GM21360 (cell line): ENCODE measurements around the gene ABCA3.

Experiments used
- ATAC-seq: cut with Tn5 transposase; IDR thresholded peaks from one replicate; pipeline ENCODE4 v1.9.1; 2021; ENCODE audit warnings: mild to moderate bottlenecking, moderate library complexity; ENCODE audit not compliant: unreplicated experiment

ABCA3 gene

DNA sequence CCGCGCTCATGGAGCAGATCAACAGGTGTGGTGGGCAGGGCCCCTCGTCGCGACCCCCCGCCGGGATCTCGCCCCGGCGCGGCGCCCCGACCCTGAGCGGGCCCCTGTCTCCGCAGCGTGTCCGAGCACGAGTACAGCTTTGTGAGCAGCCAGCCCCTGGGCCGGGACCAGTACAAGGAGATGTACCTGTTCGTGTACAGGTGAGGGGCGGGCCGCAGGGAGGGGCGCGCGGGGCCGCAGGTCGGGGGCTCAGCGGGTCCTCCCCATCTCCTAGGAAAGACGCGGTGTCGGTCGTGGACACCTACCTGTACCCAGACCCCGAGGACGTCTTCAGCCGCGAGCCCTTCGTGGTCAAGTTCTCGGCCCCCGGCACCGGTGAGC is 103.4 kb downstream of the ABCA3 start:
- ATAC-seq = no peak

GRCh38 chr16:2236337-2237101 is 104.0 kb downstream of the ABCA3 start, which contains the start of gene DNASE1L2:
Gene DNASE1L2 (plus strand): TSS chr16:2236444. CDS start chr16:2236817, 373 bp downstream.
- ATAC-seq = no peak

DNA sequence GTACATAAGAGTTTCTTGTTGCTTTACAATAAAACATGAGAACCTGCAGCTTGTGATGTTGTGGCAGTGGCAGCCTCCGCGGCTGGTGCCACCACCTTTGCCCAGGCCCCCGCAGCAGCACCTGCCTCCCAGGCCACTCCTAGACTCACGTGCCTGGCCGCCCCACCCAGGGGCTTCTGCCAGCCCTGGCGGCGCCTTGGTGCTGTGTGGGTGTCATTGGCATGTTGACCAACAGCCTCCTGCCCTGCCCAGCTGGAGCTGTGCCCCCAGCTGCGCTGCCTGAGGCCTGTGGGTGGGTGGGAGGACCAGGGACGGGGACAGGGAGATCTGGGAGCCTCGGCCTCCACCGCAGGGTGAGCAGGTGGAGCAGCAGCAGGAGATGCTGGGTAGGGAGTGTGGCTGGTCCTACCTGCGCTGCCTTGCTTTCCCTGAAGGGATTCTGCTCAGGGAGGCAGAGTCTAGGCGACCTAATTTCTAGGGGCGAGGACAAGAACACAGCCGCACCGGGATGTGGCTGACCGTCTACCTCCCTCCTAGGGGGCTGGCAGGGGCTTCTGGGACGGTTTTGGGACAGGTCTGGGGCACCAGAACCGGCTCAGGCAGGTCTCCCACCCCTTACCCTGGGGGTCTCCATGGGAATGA is 104.7 kb downstream of the ABCA3 start:
- no peak for ATAC-seq

DNA sequence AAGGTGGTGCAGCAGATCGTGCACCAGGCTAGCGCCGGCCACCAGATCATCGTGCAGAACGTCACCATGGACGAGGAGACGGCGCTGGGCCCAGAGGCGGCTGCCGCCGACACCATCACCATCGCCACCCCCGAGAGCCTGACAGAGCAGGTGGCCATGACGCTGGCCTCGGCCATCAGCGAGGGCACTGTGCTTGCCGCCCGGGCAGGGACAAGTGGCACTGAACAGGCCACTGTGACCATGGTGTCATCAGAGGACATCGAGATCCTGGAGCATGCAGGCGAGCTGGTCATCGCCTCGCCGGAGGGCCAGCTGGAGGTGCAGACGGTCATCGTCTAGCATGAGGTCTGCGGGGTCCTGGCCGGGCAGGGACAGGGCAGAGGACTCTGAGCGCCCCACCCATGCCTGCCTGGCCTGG is 105.3 kb downstream of the ABCA3 start:
- no peak for ATAC-seq

- ATAC-seq = no peak
These were observed 105.7 kb downstream of the ABCA3 start for GRCh38 chr16:2234813-2235170.

DNA sequence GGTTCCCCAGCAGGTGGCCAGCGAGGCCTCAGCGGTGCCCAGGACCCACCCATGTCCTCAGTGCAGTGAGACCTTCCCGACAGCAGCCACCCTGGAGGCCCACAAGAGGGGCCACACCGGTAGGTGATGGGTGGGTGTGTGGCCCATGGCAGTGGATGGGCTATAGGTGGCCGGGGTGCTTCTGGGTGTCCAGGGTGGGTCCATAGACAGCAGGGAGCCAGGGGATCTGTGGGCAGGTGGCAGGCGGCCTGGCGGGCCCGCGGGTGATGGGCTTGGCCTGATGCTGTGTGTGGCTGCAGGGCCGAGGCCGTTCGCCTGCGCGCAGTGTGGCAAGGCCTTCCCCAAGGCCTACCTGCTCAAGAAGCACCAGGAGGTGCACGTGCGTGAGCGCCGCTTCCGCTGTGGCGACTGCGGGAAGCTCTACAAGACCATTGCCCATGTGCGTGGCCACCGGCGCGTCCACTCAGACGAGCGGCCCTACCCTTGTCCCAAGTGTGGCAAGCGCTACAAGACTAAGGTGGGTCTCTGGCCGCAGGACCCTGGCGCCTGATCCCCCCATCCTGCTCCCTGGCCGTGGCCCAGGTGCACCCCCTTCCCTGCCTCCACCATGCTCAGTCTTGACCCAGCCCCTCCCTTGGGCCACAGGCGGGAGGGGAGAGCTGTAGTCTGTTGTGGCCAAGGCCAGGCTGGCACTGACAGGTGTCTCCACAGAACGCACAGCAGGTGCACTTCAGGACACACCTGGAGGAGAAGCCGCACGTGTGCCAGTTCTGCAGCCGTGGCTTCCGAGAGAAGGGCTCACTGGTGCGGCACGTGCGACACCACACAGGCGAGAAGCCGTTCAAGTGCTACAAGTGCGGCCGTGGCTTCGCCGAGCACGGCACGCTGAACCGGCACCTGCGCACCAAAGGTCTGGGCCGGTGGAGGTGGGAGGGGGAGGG is 106.4 kb downstream of the ABCA3 start:
- no peak for ATAC-seq

- ATAC-seq = no peak
These were observed 107.3 kb downstream of the ABCA3 start for GRCh38 chr16:2233046-2233775.

- no peak for ATAC-seq
These were observed 108.2 kb downstream of the ABCA3 start for GRCh38 chr16:2232094-2232990.

GRCh38 chr16:2231016-2231931 is 109.3 kb downstream of the ABCA3 start:
- ATAC-seq = no peak

DNA sequence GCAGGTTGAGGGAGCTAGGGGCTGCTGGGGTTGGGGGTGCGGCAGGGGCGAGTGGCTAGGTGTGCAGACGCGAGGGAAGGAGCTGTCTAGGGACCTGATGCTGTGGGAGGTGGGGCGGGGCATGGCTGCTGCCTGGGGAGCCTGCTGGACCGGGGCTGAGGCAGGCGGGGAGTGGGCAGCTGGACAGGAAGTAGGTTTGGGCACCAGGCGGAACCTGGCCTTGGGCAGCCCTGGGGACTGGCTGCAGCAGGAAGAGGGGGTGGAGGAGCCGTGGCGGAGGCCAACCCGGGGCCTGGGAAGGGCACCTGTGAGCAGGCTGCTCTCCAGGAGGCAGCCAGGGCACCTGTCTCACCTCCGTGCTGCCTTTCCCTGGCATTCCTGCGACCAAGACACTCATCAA is 110.2 kb downstream of the ABCA3 start:
- no peak for ATAC-seq

- ATAC-seq = no peak
These were observed 110.8 kb downstream of the ABCA3 start for GRCh38 chr16:2229632-2230250.

DNA sequence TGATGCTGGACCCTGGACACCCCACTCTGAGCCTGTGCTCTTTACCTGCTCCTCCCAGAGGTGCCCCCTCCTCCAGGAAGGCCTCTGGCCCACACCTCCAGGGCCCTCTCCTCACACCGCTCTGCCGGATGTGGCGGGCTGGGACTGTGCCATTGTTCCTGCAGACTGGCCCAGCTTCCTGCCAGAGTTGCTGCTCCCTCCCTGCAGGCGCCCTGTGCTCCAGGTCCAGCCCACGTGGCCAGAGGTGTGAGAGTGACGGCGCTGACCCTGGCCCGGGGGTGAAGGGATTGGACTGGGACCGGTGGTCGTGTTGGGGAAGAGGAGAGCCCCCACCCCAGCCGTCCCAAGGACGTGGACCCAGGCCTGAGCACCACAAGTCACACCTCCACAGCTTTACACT is 111.4 kb downstream of the ABCA3 start:
- ATAC-seq = no peak

DNA sequence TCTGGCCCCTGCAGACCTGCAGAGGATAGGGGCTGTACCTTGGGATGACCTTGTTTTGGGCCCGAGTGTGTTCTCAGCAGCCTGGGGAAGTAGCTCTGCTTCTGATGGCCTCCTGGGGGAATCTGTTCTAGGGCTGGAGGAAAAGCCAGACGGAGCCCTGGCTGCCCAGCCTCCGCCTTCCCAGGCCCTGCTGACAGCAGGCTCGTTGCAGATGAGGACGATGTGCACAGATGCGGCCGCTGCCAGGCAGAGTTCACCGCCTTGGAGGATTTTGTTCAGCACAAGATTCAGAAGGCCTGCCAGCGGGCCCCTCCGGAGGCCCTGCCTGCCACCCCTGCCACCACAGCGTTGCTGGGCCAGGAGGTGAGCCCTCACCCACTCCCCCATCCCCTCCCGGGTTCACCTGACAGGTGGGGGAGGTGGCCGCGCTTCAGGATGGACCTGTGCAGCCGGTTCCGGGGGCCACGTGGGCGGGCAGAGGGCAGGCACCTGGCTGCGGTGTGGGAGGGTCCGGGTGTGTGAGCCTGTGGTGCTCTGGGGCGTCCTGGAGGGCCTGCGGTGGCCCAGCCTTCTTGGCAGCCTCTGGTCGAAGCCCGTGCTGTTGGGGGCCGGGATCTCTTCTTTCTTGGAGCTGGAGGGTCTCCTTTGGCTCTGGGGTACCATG is 112.2 kb downstream of the ABCA3 start:
- no peak for ATAC-seq

DNA sequence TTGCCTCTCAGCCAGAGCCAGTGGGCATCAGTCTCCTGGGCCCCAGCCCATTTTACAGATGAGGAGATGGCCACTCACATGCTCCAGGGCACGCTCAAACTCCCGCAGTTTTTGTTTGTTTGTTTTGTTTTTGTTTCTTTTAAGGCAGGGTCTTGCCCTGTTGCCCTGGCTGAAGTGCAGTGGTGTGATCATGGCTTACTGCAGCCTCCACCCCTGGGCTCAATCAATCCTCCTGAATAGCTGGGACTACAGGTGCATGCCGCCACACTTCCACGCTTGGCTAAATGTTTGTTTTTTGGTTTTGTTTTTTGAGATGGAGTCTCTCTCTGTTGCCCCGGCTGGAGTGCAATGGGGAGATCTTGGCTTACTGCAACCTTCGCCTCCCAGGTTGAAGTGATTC is 113.6 kb downstream of the ABCA3 start:
- ATAC-seq = no peak

GRCh38 chr16:2226245-2226793 is 114.2 kb downstream of the ABCA3 start:
- ATAC-seq = no peak
